A673 (cell line): ENCODE measurements around the gene PKNOX2. TPM values are rescaled to one million over a fixed set of nuclear protein-coding genes. Genes with fewer than 3 reads are reported as not detected.

Experiments
- BruUV-seq: library from RNA; stranded (reverse); fragments of 400-500 nt; replicated peaks from 2 replicates; lab custom pipeline; 2021; lab: Mats Ljungman, UMichigan
- CTCF ChIA-PET: fragments of 300-600 bp; sonication (Branson Sonifier 250); formaldehyde crosslinking; loops from one replicate; lab custom pipeline; 2022; ENCODE audit warnings: antibody characterized with exemption; lab: Charles Lee
- POLR2A ChIA-PET: fragments of 300-600 bp; sonication (Branson Sonifier 250); formaldehyde crosslinking; loops from one replicate; lab custom pipeline; 2022; ENCODE audit warnings: antibody characterized with exemption; ENCODE audit not compliant: low non-redundant PET; lab: Charles Lee
- DNase-seq: peaks from one replicate; pipeline ENCODE4 v3.0.0-alpha.2; 2015; ENCODE audit warnings: low spot score
- H3K27ac ChIP-seq: fragments of 200-600 bp; sonication (generic); 2 replicates; pipeline ENCODE4 v1.5.1; 2016; ENCODE audit warnings: mixed run types, low read depth, mild to moderate bottlenecking, mixed read lengths, antibody characterized with exemption, low read length; ENCODE audit not compliant: poor library complexity, severe bottlenecking
- H3K27me3 ChIP-seq: fragments of 200-600 bp; sonication (generic); replicated peaks from 2 replicates; pipeline ENCODE4 v1.6.1; 2017; ENCODE audit warnings: mixed run types, low read depth, mild to moderate bottlenecking, mixed read lengths, antibody characterized with exemption, low read length; ENCODE audit not compliant: insufficient read depth, poor library complexity
- H3K36me3 ChIP-seq: fragments of 200-600 bp; sonication (generic); 2 replicates; pipeline ENCODE4 v1.6.1; 2016; ENCODE audit warnings: mixed run types, mild to moderate bottlenecking, mixed read lengths, antibody characterized with exemption, low read length; ENCODE audit not compliant: insufficient read depth, poor library complexity, severe bottlenecking
- H3K4me1 ChIP-seq: fragments of 200-600 bp; sonication (generic); 2 replicates; pipeline ENCODE4 v1.6.1; 2017; ENCODE audit warnings: mixed run types, mild to moderate bottlenecking, mixed read lengths, antibody characterized with exemption, low read length; ENCODE audit not compliant: insufficient read depth, poor library complexity, severe bottlenecking
- H3K4me3 ChIP-seq: fragments of 200-600 bp; sonication (generic); 2 replicates; pipeline ENCODE4 v1.5.1; 2016; ENCODE audit warnings: low read depth, mixed run types, mild to moderate bottlenecking, mixed read lengths, low read length; ENCODE audit not compliant: poor library complexity, severe bottlenecking
- H3K9me3 ChIP-seq: fragments of 200-600 bp; sonication (generic); 2 replicates; pipeline ENCODE4 v1.6.1; 2016; ENCODE audit warnings: mixed run types, low read depth, mild to moderate bottlenecking, mixed read lengths, antibody characterized with exemption, low read length; ENCODE audit not compliant: poor library complexity, severe bottlenecking
- CTCF ChIP-seq: fragments of 300-800, 200-600 bp; sonication (generic); conservative IDR thresholded peaks from 2 replicates; pipeline ENCODE4 v1.5.1; 2017; ENCODE audit warnings: low read depth, mild to moderate bottlenecking, antibody characterized with exemption, low read length, moderate library complexity, mixed read lengths
- EZH2 ChIP-seq: fragments of 200-600 bp; sonication (generic); IDR thresholded peaks from 2 replicates; pipeline ENCODE4 v1.6.1; 2017; ENCODE audit warnings: borderline replicate concordance, low read depth, mild to moderate bottlenecking, mixed read lengths, antibody characterized with exemption, low read length; ENCODE audit not compliant: poor library complexity, severe bottlenecking
- intact Hi-C: fragments of 100-400 bp; cut with micrococcal nuclease; formaldehyde crosslinking; loops from one replicate; pipeline ENCODE4 v1.10.0; 2022; ENCODE audit not compliant: unreplicated experiment
- total RNA-seq: library from RNA; stranded (reverse); gene quantifications from 2 replicates; pipeline ENCODE4 v1.2.3, GENCODE V29; 2021

The PKNOX2 gene
- total RNA-seq, 1 experiment from 2014 or later, result 1.1 TPM

GRCh38 chr11:125272821-125273220 lies 108.3 kb downstream of the PKNOX2 start:
- no peaks in the 10 kb centered on the region for H3K4me1 ChIP-seq
- no TSS peak for BruUV-seq

GRCh38 chr11:125273519-125274000 lies 109.0 kb downstream of the PKNOX2 start:
- intact Hi-C loops, result no loop called here

More at GRCh38 chr11:125272821-125273220, 108.3 kb downstream of the PKNOX2 start:
- no peak overlapping the region for H3K27ac ChIP-seq
- no peak for TF ChIP-seq CTCF
- no peak for TF ChIP-seq EZH2
- intact Hi-C loops, result no loop called here
- no peaks in the 10 kb centered on the region for H3K9me3 ChIP-seq
- H3K4me3 ChIP-seq, result no peak overlapping the region
- ChIA-PET CTCF (no interaction called here), POLR2A (no interaction called here)
- no peaks in the 10 kb centered on the region for H3K27me3 ChIP-seq
- H3K36me3 ChIP-seq, result no peaks in the 10 kb centered on the region
- no peak for DNase-seq

GRCh38 chr11:125274309-125274708 lies 109.8 kb downstream of the PKNOX2 start:
- no peaks in the 10 kb centered on the region for H3K36me3 ChIP-seq
- no peaks in the 10 kb centered on the region for H3K27me3 ChIP-seq
- no peak for DNase-seq
- H3K9me3 ChIP-seq, result no peaks in the 10 kb centered on the region
- intact Hi-C loops, result no loop called here
- TF ChIP-seq CTCF, result no peak
- no peak for TF ChIP-seq EZH2
- POLR2A ChIA-PET, result no interaction called here
- no TSS peak for BruUV-seq
- no peaks in the 10 kb centered on the region for H3K4me1 ChIP-seq
- H3K27ac ChIP-seq, result no peak overlapping the region
- H3K4me3 ChIP-seq, result no peak overlapping the region
- CTCF ChIA-PET, result no interaction called here

More at GRCh38 chr11:125273519-125274000, 109.0 kb downstream of the PKNOX2 start:
- no peak for TF ChIP-seq CTCF
- TF ChIP-seq EZH2, result no peak
- Histone ChIP-seq H3K36me3 (no peaks in the 10 kb centered on the region), H3K9me3 (no peaks in the 10 kb centered on the region), H3K27ac (no peak overlapping the region), H3K27me3 (no peaks in the 10 kb centered on the region), H3K4me1 (no peaks in the 10 kb centered on the region), H3K4me3 (no peak overlapping the region)
- POLR2A ChIA-PET, result no interaction called here
- BruUV-seq, result no TSS peak
- CTCF ChIA-PET, result no interaction called here
- DNase-seq, result no peak
